ENCODE data around the gene UROS.

- TF ChIP-seq, protein P1, sequence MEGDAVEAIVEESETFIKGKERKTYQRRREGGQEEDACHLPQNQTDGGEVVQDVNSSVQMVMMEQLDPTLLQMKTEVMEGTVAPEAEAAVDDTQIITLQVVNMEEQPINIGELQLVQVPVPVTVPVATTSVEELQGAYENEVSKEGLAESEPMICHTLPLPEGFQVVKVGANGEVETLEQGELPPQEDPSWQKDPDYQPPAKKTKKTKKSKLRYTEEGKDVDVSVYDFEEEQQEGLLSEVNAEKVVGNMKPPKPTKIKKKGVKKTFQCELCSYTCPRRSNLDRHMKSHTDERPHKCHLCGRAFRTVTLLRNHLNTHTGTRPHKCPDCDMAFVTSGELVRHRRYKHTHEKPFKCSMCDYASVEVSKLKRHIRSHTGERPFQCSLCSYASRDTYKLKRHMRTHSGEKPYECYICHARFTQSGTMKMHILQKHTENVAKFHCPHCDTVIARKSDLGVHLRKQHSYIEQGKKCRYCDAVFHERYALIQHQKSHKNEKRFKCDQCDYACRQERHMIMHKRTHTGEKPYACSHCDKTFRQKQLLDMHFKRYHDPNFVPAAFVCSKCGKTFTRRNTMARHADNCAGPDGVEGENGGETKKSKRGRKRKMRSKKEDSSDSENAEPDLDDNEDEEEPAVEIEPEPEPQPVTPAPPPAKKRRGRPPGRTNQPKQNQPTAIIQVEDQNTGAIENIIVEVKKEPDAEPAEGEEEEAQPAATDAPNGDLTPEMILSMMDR (IDR thresholded peaks at IDR 0.05; ENCODE audit: low read depth, low read length, poor library complexity, severe bottlenecking), result no peak
- no peak for TF ChIP-seq EZH2phosphoT487 (IDR thresholded peaks at IDR 0.05; ENCODE audit: borderline replicate concordance, low read length)
Observed at GRCh38 chr10:125871338-125871737, 48.3 kb upstream of the UROS start.
